ENCODE measurements around the gene MED13L.

DNA sequence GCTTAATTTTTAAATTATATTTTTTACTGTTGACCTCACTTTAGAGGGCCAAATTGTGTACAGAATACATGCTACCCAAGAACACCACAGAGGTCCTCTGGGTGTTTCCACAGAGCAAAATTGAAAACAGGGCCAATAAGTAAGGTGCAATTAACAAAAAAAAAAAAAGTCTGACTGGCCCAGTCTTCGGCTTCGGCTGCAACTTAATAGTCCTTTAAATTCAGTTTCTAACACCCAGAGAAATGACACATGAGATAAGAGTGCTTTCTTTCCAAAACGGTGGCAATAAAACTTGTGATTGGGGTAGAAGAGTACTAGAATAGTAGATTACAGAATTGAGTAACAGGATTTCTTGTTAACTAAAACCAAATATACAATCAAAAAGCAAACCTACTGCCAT, 81.3 kb downstream of the MED13L start:
- TF ChIP-seq, protein P1, sequence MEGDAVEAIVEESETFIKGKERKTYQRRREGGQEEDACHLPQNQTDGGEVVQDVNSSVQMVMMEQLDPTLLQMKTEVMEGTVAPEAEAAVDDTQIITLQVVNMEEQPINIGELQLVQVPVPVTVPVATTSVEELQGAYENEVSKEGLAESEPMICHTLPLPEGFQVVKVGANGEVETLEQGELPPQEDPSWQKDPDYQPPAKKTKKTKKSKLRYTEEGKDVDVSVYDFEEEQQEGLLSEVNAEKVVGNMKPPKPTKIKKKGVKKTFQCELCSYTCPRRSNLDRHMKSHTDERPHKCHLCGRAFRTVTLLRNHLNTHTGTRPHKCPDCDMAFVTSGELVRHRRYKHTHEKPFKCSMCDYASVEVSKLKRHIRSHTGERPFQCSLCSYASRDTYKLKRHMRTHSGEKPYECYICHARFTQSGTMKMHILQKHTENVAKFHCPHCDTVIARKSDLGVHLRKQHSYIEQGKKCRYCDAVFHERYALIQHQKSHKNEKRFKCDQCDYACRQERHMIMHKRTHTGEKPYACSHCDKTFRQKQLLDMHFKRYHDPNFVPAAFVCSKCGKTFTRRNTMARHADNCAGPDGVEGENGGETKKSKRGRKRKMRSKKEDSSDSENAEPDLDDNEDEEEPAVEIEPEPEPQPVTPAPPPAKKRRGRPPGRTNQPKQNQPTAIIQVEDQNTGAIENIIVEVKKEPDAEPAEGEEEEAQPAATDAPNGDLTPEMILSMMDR (IDR thresholded peaks at IDR 0.05), result no peak
- TF ChIP-seq POLR2A (IDR thresholded peaks at IDR 0.05), result no peak

All from lower leg skin (tissue), 3 donors.